HG03095 (cell line): Measurements from ENCODE around the gene DOK5.

ENCODE experiments used
- ATAC-seq: cut with Tn5 transposase; IDR thresholded peaks from one replicate; pipeline ENCODE4 v1.9.1; 2021; ENCODE audit warnings: moderate library complexity; ENCODE audit not compliant: unreplicated experiment

Gene DOK5

DNA sequence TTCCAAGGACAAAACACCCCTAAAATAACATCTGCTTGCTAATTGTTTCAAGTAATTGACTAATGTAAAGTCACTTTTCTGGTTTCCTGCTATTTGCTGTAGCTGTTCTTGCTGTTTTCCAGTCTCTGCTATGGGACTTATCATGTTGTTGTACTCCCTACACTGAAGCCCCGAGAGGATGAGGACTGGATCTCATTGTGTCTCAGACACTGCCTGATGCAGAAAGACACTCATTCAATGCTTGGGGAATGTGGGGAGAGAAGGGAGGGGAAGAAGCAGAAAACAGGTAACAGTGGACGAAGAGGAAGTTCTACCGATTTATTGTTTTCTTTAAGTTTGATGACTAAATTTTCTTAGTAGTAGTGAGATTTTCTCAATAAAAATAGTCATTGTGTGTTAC lies 79.8 kb downstream of the DOK5 start:
- ATAC-seq, result no peak

DNA sequence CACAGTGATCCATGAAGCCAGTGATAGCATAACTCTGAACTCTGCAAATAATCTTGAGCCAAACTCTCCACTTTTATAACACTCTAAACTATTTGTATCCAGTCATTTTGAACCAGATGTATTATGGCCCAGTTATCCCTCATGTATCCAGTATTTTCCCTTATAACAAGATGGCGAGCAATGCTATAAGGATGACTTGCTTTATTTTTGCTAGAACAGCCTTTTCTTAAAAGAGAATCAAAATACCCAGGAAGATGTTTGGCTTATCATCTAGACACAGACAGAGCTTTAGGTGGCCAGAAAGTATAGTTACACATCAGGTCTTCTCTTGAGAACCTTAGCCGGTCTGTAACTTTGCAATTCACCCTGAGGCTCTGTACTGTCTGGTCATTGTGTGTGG lies 81.0 kb downstream of the DOK5 start:
- no peak for ATAC-seq

DNA sequence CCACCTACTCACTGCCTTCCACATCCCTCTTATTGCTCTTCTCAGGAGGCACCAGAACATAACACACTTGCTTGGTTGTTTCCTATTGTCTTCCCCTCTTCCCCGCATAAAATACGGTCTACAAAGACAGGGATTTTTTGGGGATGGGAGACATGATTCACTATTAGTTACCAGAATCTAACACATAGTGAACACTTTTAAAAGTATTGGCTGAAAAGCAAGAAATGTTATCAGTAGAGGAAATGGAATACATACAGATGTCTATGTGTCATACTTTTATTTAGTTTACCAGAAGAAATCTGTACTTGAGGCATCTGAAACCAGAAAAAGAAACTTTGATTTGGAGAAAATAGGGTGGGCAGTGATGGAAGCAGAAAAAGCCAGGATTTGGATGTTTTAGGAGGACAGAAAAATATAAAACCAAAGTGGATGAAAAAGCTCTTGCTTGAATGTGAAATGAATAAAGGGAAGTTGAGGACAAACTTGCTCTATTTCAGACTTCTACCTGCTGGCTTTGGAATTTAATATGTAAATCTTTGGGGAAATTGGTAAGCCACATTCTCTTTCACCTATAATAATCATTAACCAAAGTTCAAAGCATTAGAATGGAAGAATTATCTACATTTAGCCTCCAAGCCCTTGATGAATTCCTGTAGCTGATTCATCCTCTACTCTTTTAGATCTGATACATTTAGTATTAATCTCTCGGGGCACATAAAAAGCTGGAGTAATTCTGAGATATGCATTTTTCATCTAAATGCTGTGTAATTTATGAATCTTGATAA lies 82.6 kb downstream of the DOK5 start:
- no peak for ATAC-seq

- no peak for ATAC-seq
These were observed 84.5 kb downstream of the DOK5 start for GRCh38 chr20:54559890-54560289.

- ATAC-seq, result no peak
These were observed 85.0 kb downstream of the DOK5 start for GRCh38 chr20:54560357-54560756.

DNA sequence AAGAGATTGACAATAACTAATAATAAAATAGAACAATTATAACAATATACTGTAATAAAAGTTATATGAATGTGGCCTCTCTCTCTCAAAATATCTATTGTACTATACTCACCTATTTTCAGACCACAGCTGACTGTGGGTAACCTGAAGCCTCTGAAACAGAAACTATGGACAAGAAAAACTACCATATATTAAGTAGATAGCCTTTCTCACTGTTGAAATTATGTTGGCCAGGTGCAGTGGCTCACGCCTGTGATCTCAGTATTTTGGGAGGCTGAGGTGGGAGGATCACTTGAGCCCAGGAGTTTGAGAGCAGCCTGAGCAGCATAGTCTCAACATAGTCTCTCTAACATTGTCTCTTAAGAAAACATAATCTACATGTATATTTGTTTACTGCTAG lies 89.9 kb downstream of the DOK5 start:
- no peak for ATAC-seq

GRCh38 chr20:54566031-54566688 lies 90.8 kb downstream of the DOK5 start:
- no peak for ATAC-seq

GRCh38 chr20:54570561-54570960 lies 95.2 kb downstream of the DOK5 start:
- no peak for ATAC-seq

DNA sequence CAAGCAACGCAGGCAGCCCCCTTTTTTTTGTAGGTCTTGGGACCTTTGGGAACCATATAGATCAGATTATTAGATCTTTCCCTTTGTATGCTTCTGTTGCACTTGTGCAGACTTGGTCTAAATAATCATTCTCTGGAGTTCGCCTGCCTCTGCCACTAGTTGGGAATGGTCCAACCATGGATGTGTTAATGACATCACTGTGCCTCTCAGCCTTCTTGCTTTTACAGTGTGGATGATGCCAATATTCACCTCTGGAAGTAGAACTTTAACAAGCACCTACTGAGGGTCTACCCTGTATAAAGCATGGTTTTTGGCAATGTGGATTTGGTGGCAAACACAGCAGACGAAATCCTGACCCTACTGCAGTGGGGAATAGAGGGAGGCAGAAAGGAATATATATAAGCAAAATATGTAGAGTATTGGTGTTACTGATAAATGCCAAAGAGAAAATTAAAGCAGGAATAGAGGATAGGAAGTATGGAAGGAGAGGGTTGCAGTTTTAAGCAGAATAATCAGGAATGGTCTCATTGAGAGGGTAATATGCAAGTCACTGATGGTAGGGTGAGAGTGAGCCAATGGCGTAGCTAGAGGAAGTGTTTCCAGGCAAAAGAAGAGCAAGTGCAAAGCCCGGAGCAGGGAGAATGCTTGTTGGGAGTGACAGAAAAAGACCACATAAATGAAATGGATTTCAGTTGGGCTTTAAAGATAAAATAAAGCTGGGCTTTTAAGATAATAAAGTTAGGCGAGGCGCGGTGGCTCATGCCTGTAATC lies 97.5 kb downstream of the DOK5 start:
- ATAC-seq, result no peak

GRCh38 chr20:54573838-54574237 lies 98.4 kb downstream of the DOK5 start:
- ATAC-seq, result no peak

GRCh38 chr20:54576518-54576917 lies 101.1 kb downstream of the DOK5 start:
- no peak for ATAC-seq

- no peak for ATAC-seq
These were observed 102.2 kb downstream of the DOK5 start for GRCh38 chr20:54577637-54578036.

DNA sequence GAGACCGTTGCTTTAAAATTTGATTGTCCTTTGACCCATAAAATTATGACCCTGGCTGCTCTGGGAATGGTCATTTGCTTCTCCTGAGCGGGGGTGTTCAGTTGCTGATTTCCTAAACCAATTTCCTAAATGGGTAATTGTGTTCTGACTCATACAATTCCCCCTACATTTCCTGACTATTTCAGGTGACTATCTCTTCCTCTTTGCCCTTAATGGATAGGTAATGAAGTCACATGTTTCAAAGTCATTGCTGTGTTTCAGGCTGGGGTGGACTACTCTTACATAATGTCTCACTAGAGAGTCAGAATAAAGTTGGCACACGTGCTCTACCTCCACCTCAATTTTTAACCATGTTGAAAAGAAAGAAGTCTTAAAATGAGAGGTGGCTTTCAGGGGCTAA lies 109.8 kb downstream of the DOK5 start:
- no peak for ATAC-seq

- ATAC-seq, result no peak
These were observed 112.0 kb downstream of the DOK5 start for GRCh38 chr20:54587408-54587807.

DNA sequence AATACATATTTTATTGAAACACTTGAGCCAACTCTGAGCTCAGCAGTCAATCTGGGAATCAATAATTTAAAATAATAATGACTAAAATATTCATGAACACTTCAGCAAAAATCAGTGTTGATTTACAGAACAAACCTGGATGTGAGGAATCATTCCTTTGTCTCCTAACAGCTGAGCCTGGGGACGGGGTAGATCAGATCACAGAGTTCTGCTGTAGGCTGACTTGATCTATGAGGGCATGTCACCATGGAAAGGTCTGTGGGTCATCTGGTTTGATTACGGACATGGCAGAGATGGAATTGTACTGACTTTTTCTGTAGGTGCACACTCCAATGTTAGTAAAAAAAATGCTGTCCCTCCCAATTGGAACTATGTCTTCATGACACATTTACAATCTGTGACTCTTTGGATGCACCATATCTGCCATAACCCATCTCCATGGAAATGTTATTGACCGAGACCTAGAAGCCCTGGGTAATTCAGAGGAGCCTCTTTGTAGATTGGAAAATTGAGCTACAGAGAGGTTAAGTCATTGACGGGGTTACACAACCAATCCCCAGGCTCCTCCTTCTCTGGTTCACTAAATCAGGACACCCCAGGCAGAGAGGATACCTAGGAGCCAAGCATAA lies 114.1 kb downstream of the DOK5 start:
- ATAC-seq, result no peak

- no peak for ATAC-seq
These were observed 115.5 kb downstream of the DOK5 start for GRCh38 chr20:54590856-54591255.

DNA sequence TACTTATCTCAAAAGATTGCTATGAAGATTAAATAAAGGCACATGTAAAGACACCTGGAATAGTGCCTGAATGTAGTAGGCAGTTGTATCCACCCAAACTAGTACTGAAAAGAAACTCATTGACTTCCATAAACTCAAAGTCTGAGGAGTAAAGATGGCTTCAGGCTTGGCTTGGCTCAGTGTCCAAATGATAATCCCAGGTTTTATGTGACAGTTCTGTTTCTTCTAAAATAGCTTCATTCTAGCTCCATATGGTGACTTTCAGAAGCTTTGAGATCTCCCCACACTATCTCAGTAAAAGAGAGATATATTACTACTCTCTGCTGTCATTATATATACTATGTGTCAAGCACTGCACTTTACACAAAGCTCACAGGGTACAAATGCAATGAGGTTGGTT lies 121.3 kb downstream of the DOK5 start:
- no peak for ATAC-seq

DNA sequence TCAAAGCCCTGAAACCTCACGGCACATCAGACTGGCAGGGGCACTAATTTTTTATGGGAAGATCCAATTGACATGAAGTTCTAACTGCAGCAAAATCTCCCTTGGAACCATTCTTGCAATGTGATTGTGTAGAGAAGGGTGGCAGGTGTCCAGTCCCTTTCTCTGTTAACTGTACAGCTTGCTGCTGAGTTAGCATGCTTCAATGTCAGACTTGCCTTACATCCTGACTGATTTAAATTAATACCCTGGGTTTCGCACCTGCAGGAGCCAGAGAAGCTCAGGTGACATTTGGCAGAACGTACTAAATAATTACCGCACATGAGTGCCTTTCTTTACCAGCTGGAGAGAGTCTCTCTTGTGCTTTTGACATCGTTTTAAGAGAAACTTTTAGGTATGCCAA lies 123.0 kb downstream of the DOK5 start:
- ATAC-seq, result no peak

GRCh38 chr20:54600634-54601033 lies 125.2 kb downstream of the DOK5 start:
- no peak for ATAC-seq

- ATAC-seq, result no peak
These were observed 126.6 kb downstream of the DOK5 start for GRCh38 chr20:54601831-54602515.

DNA sequence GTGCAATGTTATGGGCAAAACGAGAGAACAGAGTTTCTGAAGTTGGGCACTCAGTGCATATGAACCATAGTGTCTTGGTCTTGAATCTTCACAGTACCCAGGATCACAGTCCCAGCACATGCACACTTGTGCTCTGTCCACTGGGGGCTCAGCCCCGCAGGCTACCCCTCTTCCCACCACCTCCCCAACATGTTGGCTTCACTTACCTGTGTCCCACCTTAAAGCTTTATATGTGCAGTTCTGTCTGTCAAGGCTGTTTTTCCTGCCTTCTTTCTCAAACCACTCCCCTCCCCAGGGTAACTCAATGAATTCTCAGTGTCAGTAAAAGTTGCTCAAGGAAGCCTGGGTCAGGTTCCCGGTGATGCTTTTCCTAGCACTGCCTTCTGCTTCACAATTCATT lies 129.9 kb downstream of the DOK5 start:
- no peak for ATAC-seq
